ENCODE data around the gene SLX9.

- peak; percentile 65 to 82 for TF ChIP-seq CTCF (conservative IDR thresholded peaks at IDR 0.05 in 1 of 2, IDR thresholded peaks at IDR 0.05 in 1 of 2; ENCODE audit: extremely low read depth in 1 of 2, insufficient read depth in 1 of 2, low read depth in 1 of 2, low read length in 2 of 2)
- TF ChIP-seq EZH2 (IDR thresholded peaks at IDR 0.05; ENCODE audit: borderline replicate concordance, low read length) = no peak
Observed at GRCh38 chr21:44911384-44912157, 28.3 kb upstream of the SLX9 start.
